IPS-18c (cell line): ENCODE data around the gene FLVCR1.
A peak's percentile ranks its signal among the peaks of the same experiment; 100 is the strongest.
"Not testable (repeated sequence)": the region's sequence is repeated elsewhere in the genome, so short reads cannot be mapped to it uniquely, and the experiment has no call there.

Source experiments
- H3K4me3 ChIP-seq: 2 replicates; pipeline ENCODE4 v1.7.0; 2013; ENCODE audit warnings: low read depth, mild to moderate bottlenecking, low read length, moderate library complexity; ENCODE audit not compliant: insufficient read depth
- H3K9me3 ChIP-seq: one replicate; pipeline ENCODE4 v1.6.1; 2013; ENCODE audit warnings: mild to moderate bottlenecking, low read length, moderate library complexity; ENCODE audit not compliant: control insufficient read depth, insufficient read depth

The FLVCR1 gene

GRCh38 chr1:212857992-212858460, at the start of gene FLVCR1:
TSS of gene FLVCR1 (plus strand) at chr1:212858275. CDS start at chr1:212858453, 178 bp downstream.
- peak within 1 kb of the TSS; percentile 89 for H3K4me3 ChIP-seq
- peaks cover 2% of the 10 kb centered on the region for H3K9me3 ChIP-seq

- H3K9me3 ChIP-seq = no peaks in the 10 kb centered on the region
Measured at GRCh38 chr1:212814537-212815334, 43.3 kb upstream of the FLVCR1 start.

GRCh38 chr1:212816567-212817278, 41.4 kb upstream of the FLVCR1 start:
- no peak overlapping the region for H3K4me3 ChIP-seq
- H3K9me3 ChIP-seq = no peaks in the 10 kb centered on the region

More at GRCh38 chr1:212814537-212815334, 43.3 kb upstream of the FLVCR1 start:
- no peak overlapping the region for H3K4me3 ChIP-seq

- Histone ChIP-seq H3K4me3 (no peak overlapping the region), H3K9me3 (no peaks in the 10 kb centered on the region)
Measured at GRCh38 chr1:212819726-212820125, 38.3 kb upstream of the FLVCR1 start.

- Histone ChIP-seq H3K4me3 (no peak overlapping the region), H3K9me3 (peaks cover 12% of the 10 kb centered on the region)
Measured at GRCh38 chr1:212820969-212821368, 37.1 kb upstream of the FLVCR1 start.

- no peak overlapping the region for H3K4me3 ChIP-seq
- H3K9me3 ChIP-seq = peaks cover 13% of the 10 kb centered on the region
Measured at GRCh38 chr1:212822956-212823355, 35.1 kb upstream of the FLVCR1 start.

- Histone ChIP-seq H3K4me3 (no peak overlapping the region), H3K9me3 (peaks cover 13% of the 10 kb centered on the region)
Measured at GRCh38 chr1:212824201-212824600, 33.9 kb upstream of the FLVCR1 start.

- Histone ChIP-seq H3K4me3 (no peak overlapping the region), H3K9me3 (peaks cover 13% of the 10 kb centered on the region)
Measured at GRCh38 chr1:212825798-212826452, 32.1 kb upstream of the FLVCR1 start.

GRCh38 chr1:212827171-212827776, 30.8 kb upstream of the FLVCR1 start:
- no peak overlapping the region for H3K4me3 ChIP-seq
- peaks cover 13% of the 10 kb centered on the region for H3K9me3 ChIP-seq

GRCh38 chr1:212827831-212828278, 30.2 kb upstream of the FLVCR1 start:
- Histone ChIP-seq H3K9me3 (peaks cover 13% of the 10 kb centered on the region), H3K4me3 (no peak overlapping the region)

- no peak overlapping the region for H3K4me3 ChIP-seq
- peaks cover 13% of the 10 kb centered on the region for H3K9me3 ChIP-seq
Measured at GRCh38 chr1:212828395-212828794, 29.7 kb upstream of the FLVCR1 start.

GRCh38 chr1:212833211-212834207, 24.6 kb upstream of the FLVCR1 start:
- H3K4me3 ChIP-seq, H3K9me3 ChIP-seq: not testable (repeated sequence)

- H3K4me3 ChIP-seq = no peak overlapping the region
- no peaks in the 10 kb centered on the region for H3K9me3 ChIP-seq
Measured at GRCh38 chr1:212838145-212838544, 19.9 kb upstream of the FLVCR1 start.

GRCh38 chr1:212844521-212844920, 13.6 kb upstream of the FLVCR1 start:
- H3K4me3 ChIP-seq, H3K9me3 ChIP-seq: not testable (repeated sequence)

GRCh38 chr1:212847549-212847948, 10.5 kb upstream of the FLVCR1 start, which contains the start of gene SPATA45:
TSS of gene SPATA45 (minus strand) at chr1:212847649. CDS start at chr1:212836149, 11,500 bp downstream.
- no peaks in the 10 kb centered on the region for H3K9me3 ChIP-seq
- no peak within 1 kb of the TSS for H3K4me3 ChIP-seq

GRCh38 chr1:212852105-212852688, 5.9 kb upstream of the FLVCR1 start:
- Histone ChIP-seq H3K9me3 (no peaks in the 10 kb centered on the region), H3K4me3 (no peak overlapping the region)
